BLaER1 (cell line): ENCODE results near the gene CCDC175.

Experiments used
- H3K27ac ChIP-seq: shearing (Covaris generic); formaldehyde crosslinking; 2 replicates; pipeline ENCODE4 v1.8.1; 2022
- H3K27me3 ChIP-seq: shearing (Covaris generic); formaldehyde crosslinking; 2 replicates; pipeline ENCODE4 v1.8.1; 2022
- H3K36me3 ChIP-seq: shearing (Covaris generic); formaldehyde crosslinking; 2 replicates; pipeline ENCODE4 v1.8.1; 2022
- H3K4me1 ChIP-seq: shearing (Covaris generic); formaldehyde crosslinking; 2 replicates; pipeline ENCODE4 v1.8.1; 2022
- H3K4me2 ChIP-seq: shearing (Covaris generic); formaldehyde crosslinking; 2 replicates; pipeline ENCODE4 v1.8.1; 2022
- H3K4me3 ChIP-seq: shearing (Covaris generic); formaldehyde crosslinking; 2 replicates; pipeline ENCODE4 v1.8.1; 2022
- H3K9ac ChIP-seq: shearing (Covaris generic); formaldehyde crosslinking; 2 replicates; pipeline ENCODE4 v1.8.1; 2022
- H3K9me3 ChIP-seq: shearing (Covaris generic); formaldehyde crosslinking; 2 replicates; pipeline ENCODE4 v1.8.1; 2022
- H4K20me1 ChIP-seq: shearing (Covaris generic); formaldehyde crosslinking; 2 replicates; pipeline ENCODE4 v1.8.1; 2022
- Cebpa-rat ChIP-seq: shearing (Covaris generic); IDR thresholded peaks from 2 replicates; pipeline ENCODE4 v1.8.1; 2022

The CCDC175 gene

DNA sequence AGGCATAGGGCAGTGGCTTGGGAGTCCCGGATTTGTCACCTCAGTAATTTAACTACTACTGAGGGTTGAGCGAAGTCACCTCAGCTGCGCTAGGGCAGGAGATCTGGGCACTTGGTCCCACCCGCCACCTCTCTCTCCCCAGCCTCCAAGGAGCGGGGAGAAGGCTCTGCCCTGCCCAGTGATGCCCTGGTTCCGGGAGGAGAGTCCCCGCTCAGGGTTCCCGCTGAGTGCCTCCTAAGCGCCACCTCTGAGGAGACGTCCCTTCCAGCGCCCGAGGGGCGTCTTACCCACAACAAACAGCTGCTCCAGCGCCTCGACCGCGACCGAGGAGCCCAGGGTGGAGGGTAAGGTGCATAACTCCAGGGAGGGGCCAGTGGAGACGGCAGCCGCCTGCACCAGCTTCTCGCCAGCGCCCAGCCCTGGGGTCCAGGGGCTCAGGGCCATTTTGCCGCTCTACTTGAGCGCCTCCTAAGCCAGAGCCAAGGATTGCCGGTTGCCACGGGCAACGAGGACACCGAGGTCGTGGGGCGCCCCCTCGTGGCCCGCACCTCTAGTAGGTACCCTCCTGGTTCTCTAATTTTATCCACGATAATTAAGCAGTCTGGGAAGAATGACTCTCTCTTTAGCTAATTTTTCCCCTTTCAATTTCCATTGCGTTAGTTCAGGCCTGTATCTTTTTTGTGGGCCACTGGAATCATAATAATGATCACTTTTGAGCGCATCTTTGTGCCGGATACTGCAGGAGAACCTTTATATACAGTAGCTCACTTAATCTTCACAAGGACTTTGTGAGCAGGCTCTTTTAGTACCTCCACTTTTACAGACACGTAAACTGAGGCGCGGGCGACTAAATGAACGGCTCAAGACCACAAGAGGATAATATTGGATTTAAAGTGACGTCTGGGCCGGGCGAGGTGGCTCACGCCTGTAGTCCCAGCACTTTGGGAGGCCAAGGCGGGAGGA, at the start of gene CCDC175:
CCDC175 (minus strand) TSS at position 481 of the 963 bp plus-strand sequence; CDS start at position 444, 37 bp downstream.
- Histone ChIP-seq H3K4me1 (no peaks in the 10 kb centered on the region), H4K20me1 (no peaks in the 10 kb centered on the region), H3K27ac (no peak within 1 kb of the TSS), H3K4me2 (peak within 1 kb of the TSS; percentile 41), H3K4me3 (no peak within 1 kb of the TSS), H3K9me3 (no peaks in the 10 kb centered on the region), H3K27me3 (no peaks in the 10 kb centered on the region; the same call in 1 of the 2 replicates), H3K9ac (no peak within 1 kb of the TSS), H3K36me3 (no peaks in the 10 kb centered on the region)
- TF ChIP-seq Cebpa-rat = no peak

GRCh38 chr14:59622631-59623030, 46.0 kb upstream of the CCDC175 start:
- Histone ChIP-seq H3K27me3 (no peaks in the 10 kb centered on the region), H3K9me3 (no peaks in the 10 kb centered on the region), H4K20me1 (no peaks in the 10 kb centered on the region), H3K36me3 (no peaks in the 10 kb centered on the region), H3K27ac (no peak overlapping the region), H3K4me2 (no peak overlapping the region), H3K9ac (no peak overlapping the region), H3K4me1 (no peaks in the 10 kb centered on the region), H3K4me3 (no peak overlapping the region)
- no peak for TF ChIP-seq Cebpa-rat

GRCh38 chr14:59619061-59619460, 42.4 kb upstream of the CCDC175 start:
- Histone ChIP-seq H3K36me3 (no peaks in the 10 kb centered on the region), H3K9me3 (no peaks in the 10 kb centered on the region), H4K20me1 (no peaks in the 10 kb centered on the region), H3K27me3 (no peaks in the 10 kb centered on the region), H3K4me3 (no peak overlapping the region), H3K9ac (no peak overlapping the region), H3K4me2 (no peak overlapping the region), H3K4me1 (no peaks in the 10 kb centered on the region), H3K27ac (no peak overlapping the region)
- no peak for TF ChIP-seq Cebpa-rat

- Histone ChIP-seq H3K9me3 (no peaks in the 10 kb centered on the region), H3K27me3 (no peaks in the 10 kb centered on the region), H3K27ac (no peak overlapping the region), H3K4me2 (no peak overlapping the region), H3K36me3 (no peaks in the 10 kb centered on the region), H3K4me1 (no peaks in the 10 kb centered on the region), H3K4me3 (no peak overlapping the region), H3K9ac (no peak overlapping the region), H4K20me1 (no peaks in the 10 kb centered on the region)
- TF ChIP-seq Cebpa-rat = no peak
Observed at GRCh38 chr14:59601056-59601455, 24.4 kb upstream of the CCDC175 start.

DNA sequence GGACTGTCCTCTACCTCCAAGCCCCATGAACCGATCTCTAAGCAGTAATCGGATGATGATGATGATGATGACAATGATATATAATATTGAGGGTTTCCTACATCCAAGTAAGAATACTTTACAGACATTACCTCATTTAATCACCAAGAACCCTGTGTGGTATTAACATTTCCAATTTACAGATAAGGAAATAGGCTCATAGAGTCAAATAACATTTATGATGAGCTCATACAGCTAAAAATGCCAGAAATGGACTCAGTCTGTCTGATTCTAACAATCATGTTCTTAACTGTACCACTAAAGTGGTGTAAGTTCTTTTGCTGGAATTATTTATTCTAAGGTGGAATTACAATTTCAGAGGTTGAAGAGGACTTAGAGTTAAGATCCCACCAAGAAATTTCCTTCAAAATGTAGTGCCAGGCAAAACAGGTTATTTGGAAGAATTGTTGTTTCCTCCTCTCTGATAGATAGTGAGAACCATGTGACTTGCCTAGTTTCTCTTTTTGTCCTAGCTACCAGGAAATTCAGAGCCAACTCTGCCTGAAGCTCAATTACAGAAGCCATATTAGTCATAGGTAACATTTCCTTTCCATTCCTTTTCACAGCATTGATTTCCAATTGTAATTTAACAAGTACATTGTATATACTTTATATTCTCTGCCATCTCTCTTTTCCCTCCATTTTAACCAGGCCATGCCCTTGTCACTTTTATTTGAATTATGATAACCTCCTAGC, 23.8 kb upstream of the CCDC175 start:
- TF ChIP-seq Cebpa-rat = no peak
- Histone ChIP-seq H4K20me1 (no peaks in the 10 kb centered on the region), H3K27me3 (no peaks in the 10 kb centered on the region), H3K9ac (no peak overlapping the region), H3K4me3 (no peak overlapping the region), H3K4me1 (no peaks in the 10 kb centered on the region), H3K27ac (no peak overlapping the region), H3K4me2 (no peak overlapping the region), H3K9me3 (no peaks in the 10 kb centered on the region), H3K36me3 (no peaks in the 10 kb centered on the region)

DNA sequence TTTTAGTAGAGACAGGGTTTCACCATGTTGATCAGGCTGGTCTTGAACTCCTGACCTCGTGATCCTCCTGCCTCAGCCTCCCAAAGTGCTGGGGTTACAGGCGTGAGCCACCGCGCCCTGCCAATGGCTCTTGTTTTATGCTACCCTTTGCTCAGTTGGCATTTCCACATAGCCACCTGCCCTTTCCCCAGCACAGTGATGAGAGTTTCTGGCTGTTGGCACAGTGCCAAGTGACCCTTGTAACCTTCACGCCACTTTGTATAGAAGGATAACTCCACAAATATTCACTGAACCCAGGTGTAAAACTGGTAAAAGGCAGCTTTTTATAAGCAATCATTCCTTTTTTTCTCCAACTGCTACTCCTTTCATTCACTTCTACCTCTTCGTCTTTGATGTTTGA, 18.5 kb upstream of the CCDC175 start:
- H3K9ac ChIP-seq = no peak overlapping the region
- no peak for TF ChIP-seq Cebpa-rat
- no peak overlapping the region for H3K4me2 ChIP-seq
- H3K9me3 ChIP-seq = peaks cover 10% of the 10 kb centered on the region
- no peaks in the 10 kb centered on the region for H3K4me1 ChIP-seq
- no peaks in the 10 kb centered on the region for H4K20me1 ChIP-seq
- H3K27me3 ChIP-seq = no peaks in the 10 kb centered on the region
- H3K36me3 ChIP-seq = no peaks in the 10 kb centered on the region
- H3K27ac ChIP-seq = no peak overlapping the region
- no peak overlapping the region for H3K4me3 ChIP-seq

DNA sequence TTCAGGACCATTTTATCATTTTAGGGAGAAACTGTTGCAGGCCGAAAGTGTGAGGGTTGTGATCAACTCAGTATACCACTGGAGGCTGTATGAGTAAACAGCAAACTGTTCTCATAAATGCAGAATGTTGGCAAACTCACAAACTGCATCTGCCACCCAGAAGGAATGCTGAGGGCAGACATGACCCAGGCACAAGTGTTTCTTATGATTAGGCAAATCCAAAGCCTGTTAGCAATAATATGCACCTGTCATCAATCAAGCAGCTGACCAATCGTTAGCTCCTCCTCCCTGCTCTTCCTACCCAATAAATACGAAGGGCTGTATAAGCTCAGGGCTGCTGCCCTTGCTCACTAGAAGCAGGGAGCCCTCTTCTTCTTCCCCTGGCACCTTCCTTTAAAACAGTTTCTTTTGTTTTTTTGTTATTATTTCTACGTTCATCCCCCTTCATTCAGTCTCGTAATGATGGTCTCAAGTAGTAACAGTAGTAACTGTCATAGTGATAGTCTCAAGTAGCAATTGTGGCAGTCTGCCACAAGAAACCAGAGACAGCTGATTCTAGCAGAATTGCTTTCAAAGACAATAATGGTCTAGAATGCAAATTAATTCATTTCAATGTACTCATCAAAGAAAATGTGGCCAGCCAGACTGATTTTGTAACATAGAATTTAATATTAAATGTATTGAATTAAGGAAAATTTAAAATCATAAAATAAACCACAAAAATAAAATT, 15.2 kb upstream of the CCDC175 start:
- Histone ChIP-seq H3K9ac (no peak overlapping the region), H3K27me3 (no peaks in the 10 kb centered on the region), H4K20me1 (no peaks in the 10 kb centered on the region), H3K36me3 (no peaks in the 10 kb centered on the region), H3K9me3 (peaks cover 10% of the 10 kb centered on the region), H3K27ac (no peak overlapping the region), H3K4me1 (no peaks in the 10 kb centered on the region), H3K4me2 (no peak overlapping the region), H3K4me3 (no peak overlapping the region)
- TF ChIP-seq Cebpa-rat = no peak

- no peaks in the 10 kb centered on the region for H3K27me3 ChIP-seq
Observed at GRCh38 chr14:59588101-59588500, 11.5 kb upstream of the CCDC175 start.

GRCh38 chr14:59585891-59586554, 9.4 kb upstream of the CCDC175 start:
- H3K9me3 ChIP-seq = no peaks in the 10 kb centered on the region
- TF ChIP-seq Cebpa-rat = no peak
- H3K27me3 ChIP-seq = no peaks in the 10 kb centered on the region
- H3K4me2 ChIP-seq = peak overlapping the region; percentile 3; the same call in 1 of the 2 replicates
- no peaks in the 10 kb centered on the region for H3K36me3 ChIP-seq
- H3K4me1 ChIP-seq = peaks cover 17% of the 10 kb centered on the region
- H3K9ac ChIP-seq = no peak overlapping the region
- H3K27ac ChIP-seq = no peak overlapping the region
- H3K4me3 ChIP-seq = no peak overlapping the region
- H4K20me1 ChIP-seq = no peaks in the 10 kb centered on the region

More at GRCh38 chr14:59588101-59588500, 11.5 kb upstream of the CCDC175 start:
- Histone ChIP-seq H3K27ac (no peak overlapping the region), H3K4me3 (no peak overlapping the region), H3K9me3 (peaks cover 10% of the 10 kb centered on the region), H3K36me3 (no peaks in the 10 kb centered on the region), H3K4me2 (no peak overlapping the region), H4K20me1 (no peaks in the 10 kb centered on the region), H3K4me1 (peaks cover 11% of the 10 kb centered on the region; the same call in 1 of the 2 replicates), H3K9ac (no peak overlapping the region)
- TF ChIP-seq Cebpa-rat = no peak
